Fibroblast of lung (primary cell): ENCODE results near the gene LRCH3. TPM values are rescaled to one million over a fixed set of nuclear protein-coding genes. Genes with fewer than 3 reads are reported as not detected.

Experiments
- DNase-seq, 2 donors: peaks; one replicate each; pipeline versions ENCODE4 v3.0.0 to v3.0.0-alpha.2; 2010; ENCODE audit warnings: low read depth in 2 of 2
- H2AFZ ChIP-seq: 2 replicates; pipeline ENCODE4 v1.5.1; 2012; ENCODE audit warnings: low read length, control low read depth, inconsistent platforms
- H3K27ac ChIP-seq: 2 replicates; pipeline ENCODE4 v1.5.1; 2011; ENCODE audit warnings: low read length, control low read depth; ENCODE audit not compliant: insufficient read depth
- H3K27me3 ChIP-seq: 2 replicates; pipeline ENCODE4 v1.5.1; 2011; ENCODE audit warnings: mild to moderate bottlenecking, low read length; ENCODE audit not compliant: control insufficient read depth, insufficient read depth
- H3K36me3 ChIP-seq: 2 replicates; pipeline ENCODE4 v1.5.1; 2011; ENCODE audit warnings: low read length; ENCODE audit not compliant: control insufficient read depth, insufficient read depth
- H3K4me1 ChIP-seq: 2 replicates; pipeline ENCODE4 v1.5.1; 2011; ENCODE audit warnings: low read length; ENCODE audit not compliant: control insufficient read depth, insufficient read depth; ENCODE audit errors: extremely low read depth
- H3K4me2 ChIP-seq: 2 replicates; pipeline ENCODE4 v1.5.1; 2011; ENCODE audit warnings: low read length, control low read depth; ENCODE audit not compliant: insufficient read depth; ENCODE audit errors: extremely low read depth
- H3K4me3 ChIP-seq, 4 experiments: fragments of 200-600 bp in 1 of 4; sonication (generic) in 1 of 4; replicated peaks in 1 of 4; 2 replicates each; pipeline ENCODE4 v1.5.1; 2011 to 2016; ENCODE audit warnings: low read length in 4 of 4, low read depth in 3 of 4, mild to moderate bottlenecking in 3 of 4, control low read depth in 2 of 4, inconsistent platforms in 1 of 4, mixed read lengths in 1 of 4; ENCODE audit not compliant: insufficient read depth in 1 of 4; ENCODE audit errors: control extremely low read depth in 1 of 4
- H3K79me2 ChIP-seq: 2 replicates; pipeline ENCODE4 v1.5.1; 2012; ENCODE audit warnings: mild to moderate bottlenecking, low read length, inconsistent platforms; ENCODE audit not compliant: control insufficient read depth, insufficient read depth
- H3K9ac ChIP-seq: 2 replicates; pipeline ENCODE4 v1.5.1; 2011; ENCODE audit warnings: mild to moderate bottlenecking, low read length, control low read depth; ENCODE audit not compliant: insufficient read depth
- H3K9me3 ChIP-seq: 2 replicates; pipeline ENCODE4 v1.5.1; 2012; ENCODE audit warnings: low read depth, low read length; ENCODE audit not compliant: control insufficient read depth, insufficient read depth
- H4K20me1 ChIP-seq: 2 replicates; pipeline ENCODE4 v1.5.1; 2011; ENCODE audit warnings: low read length; ENCODE audit not compliant: control insufficient read depth, insufficient read depth; ENCODE audit errors: extremely low read depth
- EZH2 ChIP-seq: IDR thresholded peaks from 2 replicates; pipeline ENCODE4 v1.5.1; 2012; ENCODE audit warnings: low read length, control low read depth, mild to moderate bottlenecking; ENCODE audit errors: missing control alignments
- polyA plus RNA-seq, 2 donors: library from polyadenylated mRNA; depleted of rRNA in 1 of 2; stranded (reverse) in 1 of 2; unstranded in 1 of 2; fragments of >200 nt; gene quantifications; 2 replicates each; pipeline ENCODE4 v1.2.1, GENCODE V29; 2011 to 2012; ENCODE audit warnings: missing spikeins in 1 of 2
- total RNA-seq: library from RNA; depleted of rRNA; stranded (reverse); fragments of >200 nt; gene quantifications from 2 replicates; pipeline ENCODE4 v1.2.1, GENCODE V29; 2014
- TF ChIP-seq, protein P1 (sequence below), 2 donors: IDR thresholded peaks in 1 of 2; conservative IDR thresholded peaks in 1 of 2; 1 replicate in 1 of 2; 2 replicates in 1 of 2; pipeline ENCODE4 v1.5.1; 2011 to 2012; ENCODE audit warnings: low read length in 2 of 2, control low read depth in 1 of 2, inconsistent platforms in 1 of 2, low read depth in 1 of 2, mild to moderate bottlenecking in 1 of 2

LRCH3 gene
- total and polyA plus RNA-seq, 2 donors (not counting 1 experiment from before 2014, with no cell fraction given), result 42.9 to 87.2 TPM

- Histone ChIP-seq H3K36me3 (peaks cover 7% of the 10 kb centered on the region), H3K4me2 (no peak overlapping the region), H2AFZ (no peak overlapping the region), H3K4me3 (no peak overlapping the region), H4K20me1 (no peaks in the 10 kb centered on the region), H3K27me3 (no peaks in the 10 kb centered on the region), H3K4me1 (no peaks in the 10 kb centered on the region), H3K9me3 (no peaks in the 10 kb centered on the region), H3K27ac (no peak overlapping the region), H3K79me2 (no peaks in the 10 kb centered on the region), H3K9ac (no peak overlapping the region)
- TF ChIP-seq, protein P1, sequence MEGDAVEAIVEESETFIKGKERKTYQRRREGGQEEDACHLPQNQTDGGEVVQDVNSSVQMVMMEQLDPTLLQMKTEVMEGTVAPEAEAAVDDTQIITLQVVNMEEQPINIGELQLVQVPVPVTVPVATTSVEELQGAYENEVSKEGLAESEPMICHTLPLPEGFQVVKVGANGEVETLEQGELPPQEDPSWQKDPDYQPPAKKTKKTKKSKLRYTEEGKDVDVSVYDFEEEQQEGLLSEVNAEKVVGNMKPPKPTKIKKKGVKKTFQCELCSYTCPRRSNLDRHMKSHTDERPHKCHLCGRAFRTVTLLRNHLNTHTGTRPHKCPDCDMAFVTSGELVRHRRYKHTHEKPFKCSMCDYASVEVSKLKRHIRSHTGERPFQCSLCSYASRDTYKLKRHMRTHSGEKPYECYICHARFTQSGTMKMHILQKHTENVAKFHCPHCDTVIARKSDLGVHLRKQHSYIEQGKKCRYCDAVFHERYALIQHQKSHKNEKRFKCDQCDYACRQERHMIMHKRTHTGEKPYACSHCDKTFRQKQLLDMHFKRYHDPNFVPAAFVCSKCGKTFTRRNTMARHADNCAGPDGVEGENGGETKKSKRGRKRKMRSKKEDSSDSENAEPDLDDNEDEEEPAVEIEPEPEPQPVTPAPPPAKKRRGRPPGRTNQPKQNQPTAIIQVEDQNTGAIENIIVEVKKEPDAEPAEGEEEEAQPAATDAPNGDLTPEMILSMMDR (conservative IDR thresholded peaks at IDR 0.05 in 1 of 2, IDR thresholded peaks at IDR 0.05 in 1 of 2; ENCODE audit: low read depth in 1 of 2, low read length in 2 of 2), result no peak
- TF ChIP-seq EZH2, result no peak
- DNase-seq, result no peak
These were observed 46.2 kb downstream of the LRCH3 start for GRCh38 chr3:197837282-197837681.

DNA sequence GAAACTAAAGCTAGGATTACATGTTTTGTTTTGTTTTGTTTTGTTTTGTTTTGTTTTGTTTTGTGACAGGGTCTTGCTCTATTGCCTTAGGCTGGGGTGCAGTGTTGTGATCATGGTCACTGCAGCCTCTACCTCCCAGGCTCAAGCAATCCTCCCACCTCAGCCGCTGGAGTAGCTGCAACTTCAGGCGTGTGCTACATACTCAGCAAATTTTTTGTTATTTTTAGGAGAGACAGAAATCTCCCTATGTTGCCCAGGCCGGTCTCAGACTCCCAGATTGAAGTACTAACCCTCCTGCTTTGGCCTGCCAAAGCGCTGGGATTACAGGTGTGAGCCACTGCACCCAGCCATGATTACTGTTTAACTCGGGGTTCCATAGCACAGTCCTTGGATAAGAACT is 50.7 kb downstream of the LRCH3 start:
- Histone ChIP-seq H3K79me2 (no peaks in the 10 kb centered on the region), H4K20me1 (no peaks in the 10 kb centered on the region), H3K36me3 (peaks cover 5% of the 10 kb centered on the region), H3K4me3 (no peak overlapping the region), H3K4me2 (no peak overlapping the region), H3K9ac (no peak overlapping the region), H3K4me1 (no peaks in the 10 kb centered on the region), H2AFZ (no peak overlapping the region), H3K9me3 (no peaks in the 10 kb centered on the region), H3K27ac (no peak overlapping the region), H3K27me3 (no peaks in the 10 kb centered on the region)
- TF ChIP-seq, protein P1 (conservative IDR thresholded peaks at IDR 0.05 in 1 of 2, IDR thresholded peaks at IDR 0.05 in 1 of 2; ENCODE audit: low read depth in 1 of 2, low read length in 2 of 2), result no peak
- no peak for TF ChIP-seq EZH2
- DNase-seq, result no peak

DNA sequence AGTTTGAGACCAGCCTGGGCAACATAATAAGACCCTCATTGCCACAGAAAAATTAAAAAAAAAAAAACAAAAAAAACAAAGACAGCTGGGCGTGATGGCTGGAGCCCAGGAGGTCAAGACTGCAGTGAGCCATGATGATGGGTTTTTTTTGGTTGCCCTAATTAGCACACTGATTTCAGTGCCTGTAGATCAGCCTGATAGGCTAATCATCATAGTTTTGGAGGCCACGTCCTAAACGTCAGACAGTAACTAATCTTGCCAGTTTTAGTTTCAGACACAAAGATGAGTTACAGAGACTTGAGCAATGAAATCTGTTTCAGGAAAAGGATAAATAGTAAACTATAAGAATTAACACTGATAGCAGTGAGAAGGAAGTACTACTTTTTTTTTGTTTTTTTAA is 55.4 kb downstream of the LRCH3 start:
- TF ChIP-seq, protein P1 (conservative IDR thresholded peaks at IDR 0.05 in 1 of 2, IDR thresholded peaks at IDR 0.05 in 1 of 2; ENCODE audit: low read depth in 1 of 2, low read length in 2 of 2), result no peak
- TF ChIP-seq EZH2, result no peak
- H4K20me1 ChIP-seq, result no peaks in the 10 kb centered on the region
- H3K4me2 ChIP-seq, result no peak overlapping the region
- no peak overlapping the region for H3K9ac ChIP-seq
- H3K4me1 ChIP-seq, result no peaks in the 10 kb centered on the region
- no peak overlapping the region for H3K27ac ChIP-seq
- H3K36me3 ChIP-seq, result peaks cover 2% of the 10 kb centered on the region
- no peak for DNase-seq
- H3K79me2 ChIP-seq, result no peaks in the 10 kb centered on the region
- H2AFZ ChIP-seq, result no peak overlapping the region
- H3K27me3 ChIP-seq, result no peaks in the 10 kb centered on the region
- H3K9me3 ChIP-seq, result no peaks in the 10 kb centered on the region
- no peak overlapping the region for H3K4me3 ChIP-seq
